DND-41 (cell line): ENCODE measurements around the gene C14orf93.

Experiments used
- ATAC-seq: fragments of 200-7000 bp; cut with Tn5 transposase; 3 replicates; pipeline ENCODE4 v1.9.1; 2021; ENCODE audit warnings: low read depth; ENCODE audit not compliant: insufficient read depth
- DNase-seq: peaks from one replicate; pipeline ENCODE4 v3.0.0-alpha.2; 2020
- H2AFZ ChIP-seq: 2 replicates; pipeline ENCODE4 v1.6.0; 2012; ENCODE audit warnings: low read depth, low read length
- H3K27ac ChIP-seq: 2 replicates; pipeline ENCODE4 v1.5.1; 2012; ENCODE audit warnings: low read length, inconsistent platforms
- H3K27me3 ChIP-seq: fragments of 200-600 bp; sonication (generic); 2 replicates; pipeline ENCODE4 v1.6.0; 2012; ENCODE audit warnings: low read length, mild to moderate bottlenecking, inconsistent platforms; ENCODE audit not compliant: insufficient read depth, poor library complexity
- H3K36me3 ChIP-seq: 2 replicates; pipeline ENCODE4 v1.5.1; 2012; ENCODE audit warnings: low read length, inconsistent platforms; ENCODE audit not compliant: insufficient read depth
- H3K4me1 ChIP-seq: 2 replicates; pipeline ENCODE4 v1.5.1; 2012; ENCODE audit warnings: mild to moderate bottlenecking, low read length; ENCODE audit not compliant: insufficient read depth
- H3K4me2 ChIP-seq: 2 replicates; pipeline ENCODE4 v1.6.0; 2012; ENCODE audit warnings: mild to moderate bottlenecking, moderate library complexity, low read length, inconsistent platforms; ENCODE audit not compliant: insufficient read depth
- H3K4me3 ChIP-seq, 2 experiments: fragments of 200-600 bp in 1 of 2; shearing (Covaris generic) in 1 of 2; 2 replicates each; pipeline ENCODE4 v1.5.1; 2012 to 2016; ENCODE audit warnings: inconsistent platforms in 2 of 2, low read length in 2 of 2, mild to moderate bottlenecking in 2 of 2, low read depth in 1 of 2, moderate library complexity in 1 of 2
- H3K79me2 ChIP-seq: 2 replicates; pipeline ENCODE4 v1.6.0; 2012; ENCODE audit warnings: low read length, inconsistent platforms; ENCODE audit not compliant: insufficient read depth
- H3K9ac ChIP-seq: 2 replicates; pipeline ENCODE4 v1.6.0; 2012; ENCODE audit warnings: low read depth, mild to moderate bottlenecking, inconsistent platforms, low read length, moderate library complexity
- H3K9me3 ChIP-seq: 2 replicates; pipeline ENCODE4 v1.5.1; 2012; ENCODE audit warnings: low read length, moderate library complexity, mild to moderate bottlenecking, inconsistent platforms; ENCODE audit not compliant: insufficient read depth, severe bottlenecking
- H4K20me1 ChIP-seq: 2 replicates; pipeline ENCODE4 v1.6.0; 2012; ENCODE audit warnings: low read length; ENCODE audit not compliant: insufficient read depth
- EZH2 ChIP-seq: IDR thresholded peaks from 3 replicates; pipeline ENCODE4 v1.6.1; 2012; ENCODE audit warnings: borderline replicate concordance, low read depth, mild to moderate bottlenecking, moderate library complexity, low read length, inconsistent platforms; ENCODE audit not compliant: severe bottlenecking
- TF ChIP-seq, protein P1 (sequence below): IDR thresholded peaks from 2 replicates; pipeline ENCODE4 v1.5.1; 2012; ENCODE audit warnings: borderline replicate concordance, low read length, moderate library complexity, mild to moderate bottlenecking; ENCODE audit not compliant: poor library complexity, severe bottlenecking; ENCODE audit errors: extremely low read depth

C14orf93 gene

DNA sequence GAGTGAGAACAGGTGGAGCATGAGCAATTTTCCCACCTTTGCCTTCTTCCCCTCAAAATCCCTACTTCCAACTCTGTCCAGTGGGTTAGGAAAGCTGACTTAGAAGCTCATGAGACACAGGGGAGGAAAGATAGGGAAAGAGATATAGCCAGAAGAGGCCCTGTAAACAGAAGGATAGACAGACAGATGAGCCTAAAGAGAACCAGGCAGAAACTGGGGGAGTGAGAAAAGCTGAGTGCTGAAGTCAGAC lies 32.6 kb downstream of the C14orf93 start:
- Histone ChIP-seq H2AFZ (no peak overlapping the region), H3K27me3 (no peaks in the 10 kb centered on the region), H3K79me2 (peaks cover 12% of the 10 kb centered on the region; the same call in 1 of the 2 replicates), H3K9me3 (no peaks in the 10 kb centered on the region), H4K20me1 (peaks cover 14% of the 10 kb centered on the region), H3K36me3 (peaks cover 41% of the 10 kb centered on the region), H3K4me2 (no peak overlapping the region), H3K9ac (no peak overlapping the region), H3K27ac (no peak overlapping the region), H3K4me1 (peaks cover 35% of the 10 kb centered on the region), H3K4me3 (no peak overlapping the region)
- TF ChIP-seq, protein P1, sequence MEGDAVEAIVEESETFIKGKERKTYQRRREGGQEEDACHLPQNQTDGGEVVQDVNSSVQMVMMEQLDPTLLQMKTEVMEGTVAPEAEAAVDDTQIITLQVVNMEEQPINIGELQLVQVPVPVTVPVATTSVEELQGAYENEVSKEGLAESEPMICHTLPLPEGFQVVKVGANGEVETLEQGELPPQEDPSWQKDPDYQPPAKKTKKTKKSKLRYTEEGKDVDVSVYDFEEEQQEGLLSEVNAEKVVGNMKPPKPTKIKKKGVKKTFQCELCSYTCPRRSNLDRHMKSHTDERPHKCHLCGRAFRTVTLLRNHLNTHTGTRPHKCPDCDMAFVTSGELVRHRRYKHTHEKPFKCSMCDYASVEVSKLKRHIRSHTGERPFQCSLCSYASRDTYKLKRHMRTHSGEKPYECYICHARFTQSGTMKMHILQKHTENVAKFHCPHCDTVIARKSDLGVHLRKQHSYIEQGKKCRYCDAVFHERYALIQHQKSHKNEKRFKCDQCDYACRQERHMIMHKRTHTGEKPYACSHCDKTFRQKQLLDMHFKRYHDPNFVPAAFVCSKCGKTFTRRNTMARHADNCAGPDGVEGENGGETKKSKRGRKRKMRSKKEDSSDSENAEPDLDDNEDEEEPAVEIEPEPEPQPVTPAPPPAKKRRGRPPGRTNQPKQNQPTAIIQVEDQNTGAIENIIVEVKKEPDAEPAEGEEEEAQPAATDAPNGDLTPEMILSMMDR: no peak
- no peak for TF ChIP-seq EZH2
- DNase-seq (no peak), ATAC-seq (no peak)

DNA sequence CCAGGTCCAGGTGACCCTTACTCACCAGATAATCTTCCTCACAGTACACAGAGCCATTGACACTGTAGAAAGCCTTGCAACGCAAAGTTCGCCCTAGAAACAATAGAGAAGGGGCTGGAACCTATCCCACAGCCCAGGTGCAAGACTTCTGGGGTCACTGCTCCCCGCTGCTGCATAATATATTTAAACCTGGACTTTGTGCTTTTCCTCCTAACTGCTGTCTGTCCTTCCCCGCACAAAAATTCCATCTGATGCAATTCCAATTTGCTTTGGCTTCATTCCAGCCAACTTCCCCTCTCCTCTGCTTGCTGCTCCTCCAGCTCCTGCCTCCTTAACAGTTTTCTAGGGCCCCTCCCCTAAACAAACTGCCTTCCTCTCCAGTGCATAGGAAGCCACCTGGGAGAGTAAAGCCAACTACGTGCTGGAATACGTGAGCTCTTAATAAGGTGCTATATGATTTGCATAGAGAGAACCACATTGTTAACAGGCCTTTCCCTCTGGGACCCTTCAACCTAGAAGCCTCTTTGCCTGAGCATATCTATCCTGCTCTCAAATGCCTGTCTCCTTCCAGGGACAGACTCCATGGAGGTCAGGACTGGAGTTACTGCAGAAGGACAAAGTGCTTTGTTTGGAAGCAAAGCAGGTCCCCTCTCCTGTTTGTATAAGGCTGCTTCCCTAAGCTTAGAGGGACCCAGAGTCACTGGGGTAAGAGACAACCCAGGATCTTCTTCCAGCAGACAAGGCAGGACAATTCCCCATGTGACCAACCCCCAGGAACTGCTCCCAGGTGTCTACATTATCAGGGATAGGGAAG lies 33.1 kb downstream of the C14orf93 start:
- ATAC-seq: no peak
- TF ChIP-seq, protein P1: no peak
- TF ChIP-seq EZH2: no peak
- no peak overlapping the region for H2AFZ ChIP-seq
- H3K36me3 ChIP-seq: peaks cover 41% of the 10 kb centered on the region
- H3K27ac ChIP-seq: no peak overlapping the region
- H3K4me2 ChIP-seq: no peak overlapping the region
- H3K9me3 ChIP-seq: no peaks in the 10 kb centered on the region
- peaks cover 30% of the 10 kb centered on the region for H3K4me1 ChIP-seq
- peaks cover 8% of the 10 kb centered on the region; the same call in 1 of the 2 replicates for H3K79me2 ChIP-seq
- H3K4me3 ChIP-seq: no peak overlapping the region
- peaks cover 14% of the 10 kb centered on the region for H4K20me1 ChIP-seq
- H3K27me3 ChIP-seq: no peaks in the 10 kb centered on the region
- DNase-seq: no peak
- no peak overlapping the region for H3K9ac ChIP-seq

DNA sequence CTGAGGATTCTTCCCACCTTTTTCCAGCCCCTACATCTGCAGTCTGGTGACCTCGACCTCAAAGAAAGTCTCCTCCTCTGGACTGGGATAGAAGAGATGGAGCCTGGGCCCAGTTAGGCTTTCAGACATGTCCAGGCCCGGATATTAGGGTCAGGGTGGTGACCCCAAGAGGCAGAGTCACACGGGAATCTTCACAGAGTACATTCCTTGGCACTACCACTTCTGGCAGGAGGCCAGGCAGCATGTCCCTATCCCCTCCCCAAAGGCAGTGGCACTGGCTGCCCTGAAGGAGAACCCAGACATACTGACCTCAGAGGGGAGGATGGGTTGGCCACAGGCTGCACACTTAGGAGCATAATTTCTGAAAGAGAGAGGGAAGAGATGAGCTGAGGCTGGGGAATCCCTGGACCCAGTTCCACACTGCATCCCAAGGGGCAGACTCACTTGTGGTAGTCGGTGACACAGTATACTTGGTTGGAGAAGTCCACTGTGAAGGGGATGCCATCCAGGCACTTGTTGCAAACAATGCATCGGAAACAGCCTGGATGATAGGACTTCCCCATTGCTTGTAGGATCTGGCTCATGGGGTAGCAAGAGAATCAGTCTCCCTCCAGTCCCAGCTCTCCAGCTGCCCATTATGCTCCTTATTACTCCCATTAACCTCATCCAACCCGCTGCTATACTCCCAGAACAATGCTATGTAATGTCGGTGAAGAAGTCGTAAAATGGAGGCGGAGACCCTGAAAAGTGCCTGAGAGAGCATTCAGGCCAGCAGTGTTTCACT lies 35.2 kb downstream of the C14orf93 start:
- Histone ChIP-seq H3K36me3 (peaks cover 41% of the 10 kb centered on the region), H3K4me1 (peaks cover 10% of the 10 kb centered on the region), H3K27ac (no peak overlapping the region), H3K79me2 (no peaks in the 10 kb centered on the region), H3K4me2 (no peak overlapping the region), H3K27me3 (no peaks in the 10 kb centered on the region), H3K9me3 (no peaks in the 10 kb centered on the region), H2AFZ (no peak overlapping the region), H3K4me3 (no peak overlapping the region), H4K20me1 (peaks cover 11% of the 10 kb centered on the region), H3K9ac (no peak overlapping the region)
- DNase-seq (no peak), ATAC-seq (no peak)
- no peak for TF ChIP-seq EZH2
- TF ChIP-seq, protein P1: no peak
